ENCODE measurements around the gene MTHFD1L.

Gene MTHFD1L

GRCh38 chr6:151015101-151015700 lies 149.7 kb downstream of the MTHFD1L start:
- no peaks in the 10 kb centered on the region for H3K36me3 ChIP-seq (ENCODE audit: control insufficient read depth, insufficient read depth, low read length)
- H3K9ac ChIP-seq (ENCODE audit: low read length), result no peak overlapping the region
- no peak overlapping the region for H3K4me3 ChIP-seq (ENCODE audit: low read length)
- H3K9me3 ChIP-seq (ENCODE audit: control insufficient read depth, low read length), result no peaks in the 10 kb centered on the region
- no peaks in the 10 kb centered on the region for H3K27me3 ChIP-seq (ENCODE audit: control insufficient read depth, insufficient read depth, low read length)
- peaks cover 8% of the 10 kb centered on the region for H3K4me1 ChIP-seq (ENCODE audit: control insufficient read depth, insufficient read depth, low read length)

- Histone ChIP-seq H3K9ac (ENCODE audit: low read length) (no peak overlapping the region), H3K4me3 (ENCODE audit: low read length) (no peak overlapping the region), H3K9me3 (ENCODE audit: control insufficient read depth, low read length) (no peaks in the 10 kb centered on the region), H3K36me3 (ENCODE audit: control insufficient read depth, insufficient read depth, low read length) (no peaks in the 10 kb centered on the region), H3K4me1 (ENCODE audit: control insufficient read depth, insufficient read depth, low read length) (peaks cover 8% of the 10 kb centered on the region), H3K27me3 (ENCODE audit: control insufficient read depth, insufficient read depth, low read length) (no peaks in the 10 kb centered on the region)
Measured at GRCh38 chr6:151016107-151016506, 150.6 kb downstream of the MTHFD1L start.

- no peaks in the 10 kb centered on the region for H3K36me3 ChIP-seq (ENCODE audit: control insufficient read depth, insufficient read depth, low read length)
- H3K9ac ChIP-seq (ENCODE audit: low read length), result no peak overlapping the region
- H3K4me3 ChIP-seq (ENCODE audit: low read length), result no peak overlapping the region
- H3K27me3 ChIP-seq (ENCODE audit: control insufficient read depth, insufficient read depth, low read length), result no peaks in the 10 kb centered on the region
- H3K9me3 ChIP-seq (ENCODE audit: control insufficient read depth, low read length), result no peaks in the 10 kb centered on the region
- peaks cover 8% of the 10 kb centered on the region for H3K4me1 ChIP-seq (ENCODE audit: control insufficient read depth, insufficient read depth, low read length)
Measured at GRCh38 chr6:151018046-151018445, 152.5 kb downstream of the MTHFD1L start.

GRCh38 chr6:151018911-151019782 lies 153.6 kb downstream of the MTHFD1L start:
- no peaks in the 10 kb centered on the region for H3K36me3 ChIP-seq (ENCODE audit: control insufficient read depth, insufficient read depth, low read length)
- H3K4me1 ChIP-seq (ENCODE audit: control insufficient read depth, insufficient read depth, low read length), result peaks cover 7% of the 10 kb centered on the region
- no peak overlapping the region for H3K4me3 ChIP-seq (ENCODE audit: low read length)
- H3K9me3 ChIP-seq (ENCODE audit: control insufficient read depth, low read length), result no peaks in the 10 kb centered on the region
- H3K27me3 ChIP-seq (ENCODE audit: control insufficient read depth, insufficient read depth, low read length), result no peaks in the 10 kb centered on the region
- no peak overlapping the region for H3K9ac ChIP-seq (ENCODE audit: low read length)

- Histone ChIP-seq H3K9me3 (ENCODE audit: control insufficient read depth, low read length) (no peaks in the 10 kb centered on the region), H3K36me3 (ENCODE audit: control insufficient read depth, insufficient read depth, low read length) (no peaks in the 10 kb centered on the region), H3K27me3 (ENCODE audit: control insufficient read depth, insufficient read depth, low read length) (no peaks in the 10 kb centered on the region), H3K9ac (ENCODE audit: low read length) (no peak overlapping the region), H3K4me1 (ENCODE audit: control insufficient read depth, insufficient read depth, low read length) (peaks cover 8% of the 10 kb centered on the region), H3K4me3 (ENCODE audit: low read length) (no peak overlapping the region)
Measured at GRCh38 chr6:151021896-151022295, 156.4 kb downstream of the MTHFD1L start.

GRCh38 chr6:151022492-151022891 lies 157.0 kb downstream of the MTHFD1L start:
- Histone ChIP-seq H3K9me3 (ENCODE audit: control insufficient read depth, low read length) (no peaks in the 10 kb centered on the region), H3K4me3 (ENCODE audit: low read length) (no peak overlapping the region), H3K9ac (ENCODE audit: low read length) (no peak overlapping the region), H3K36me3 (ENCODE audit: control insufficient read depth, insufficient read depth, low read length) (no peaks in the 10 kb centered on the region), H3K4me1 (ENCODE audit: control insufficient read depth, insufficient read depth, low read length) (peaks cover 14% of the 10 kb centered on the region), H3K27me3 (ENCODE audit: control insufficient read depth, insufficient read depth, low read length) (no peaks in the 10 kb centered on the region)

GRCh38 chr6:151023342-151023741 lies 157.8 kb downstream of the MTHFD1L start:
- peaks cover 23% of the 10 kb centered on the region for H3K4me1 ChIP-seq (ENCODE audit: control insufficient read depth, insufficient read depth, low read length)
- no peaks in the 10 kb centered on the region for H3K36me3 ChIP-seq (ENCODE audit: control insufficient read depth, insufficient read depth, low read length)
- no peak overlapping the region for H3K9ac ChIP-seq (ENCODE audit: low read length)
- no peak overlapping the region for H3K4me3 ChIP-seq (ENCODE audit: low read length)
- no peaks in the 10 kb centered on the region for H3K9me3 ChIP-seq (ENCODE audit: control insufficient read depth, low read length)
- no peaks in the 10 kb centered on the region for H3K27me3 ChIP-seq (ENCODE audit: control insufficient read depth, insufficient read depth, low read length)

GRCh38 chr6:151024597-151024996 lies 159.1 kb downstream of the MTHFD1L start:
- H3K9me3 ChIP-seq (ENCODE audit: control insufficient read depth, low read length), result no peaks in the 10 kb centered on the region
- no peaks in the 10 kb centered on the region for H3K27me3 ChIP-seq (ENCODE audit: control insufficient read depth, insufficient read depth, low read length)
- H3K4me3 ChIP-seq (ENCODE audit: low read length), result no peak overlapping the region
- peaks cover 23% of the 10 kb centered on the region for H3K4me1 ChIP-seq (ENCODE audit: control insufficient read depth, insufficient read depth, low read length)
- no peak overlapping the region for H3K9ac ChIP-seq (ENCODE audit: low read length)
- H3K36me3 ChIP-seq (ENCODE audit: control insufficient read depth, insufficient read depth, low read length), result no peaks in the 10 kb centered on the region

GRCh38 chr6:151025076-151025475 lies 159.6 kb downstream of the MTHFD1L start:
- no peak overlapping the region for H3K4me3 ChIP-seq (ENCODE audit: low read length)
- no peaks in the 10 kb centered on the region for H3K36me3 ChIP-seq (ENCODE audit: control insufficient read depth, insufficient read depth, low read length)
- H3K27me3 ChIP-seq (ENCODE audit: control insufficient read depth, insufficient read depth, low read length), result no peaks in the 10 kb centered on the region

GRCh38 chr6:151026041-151026663 lies 160.7 kb downstream of the MTHFD1L start:
- Histone ChIP-seq H3K27me3 (ENCODE audit: control insufficient read depth, insufficient read depth, low read length) (no peaks in the 10 kb centered on the region), H3K4me3 (ENCODE audit: low read length) (no peak overlapping the region), H3K4me1 (ENCODE audit: control insufficient read depth, insufficient read depth, low read length) (peaks cover 23% of the 10 kb centered on the region), H3K9ac (ENCODE audit: low read length) (no peak overlapping the region), H3K9me3 (ENCODE audit: control insufficient read depth, low read length) (no peaks in the 10 kb centered on the region), H3K36me3 (ENCODE audit: control insufficient read depth, insufficient read depth, low read length) (no peaks in the 10 kb centered on the region)

More at GRCh38 chr6:151025076-151025475, 159.6 kb downstream of the MTHFD1L start:
- no peaks in the 10 kb centered on the region for H3K9me3 ChIP-seq (ENCODE audit: control insufficient read depth, low read length)
- no peak overlapping the region for H3K9ac ChIP-seq (ENCODE audit: low read length)
- peaks cover 23% of the 10 kb centered on the region for H3K4me1 ChIP-seq (ENCODE audit: control insufficient read depth, insufficient read depth, low read length)

GRCh38 chr6:151027295-151027747 lies 161.8 kb downstream of the MTHFD1L start:
- Histone ChIP-seq H3K9me3 (ENCODE audit: control insufficient read depth, low read length) (no peaks in the 10 kb centered on the region), H3K36me3 (ENCODE audit: control insufficient read depth, insufficient read depth, low read length) (no peaks in the 10 kb centered on the region), H3K4me1 (ENCODE audit: control insufficient read depth, insufficient read depth, low read length) (peaks cover 23% of the 10 kb centered on the region), H3K4me3 (ENCODE audit: low read length) (no peak overlapping the region), H3K9ac (ENCODE audit: low read length) (no peak overlapping the region), H3K27me3 (ENCODE audit: control insufficient read depth, insufficient read depth, low read length) (no peaks in the 10 kb centered on the region)
